Erythroblast (primary cell): ENCODE measurements around the gene SLFN12L.

ENCODE experiments used
- GATA1 ChIP-seq: IDR thresholded peaks from 2 replicates; pipeline ENCODE4 v1.6.1; 2011; ENCODE audit warnings: low read depth, mild to moderate bottlenecking, control low read depth, low read length, moderate library complexity
- POLR2A ChIP-seq: IDR thresholded peaks from 2 replicates; pipeline ENCODE4 v1.6.1; 2011; ENCODE audit warnings: mild to moderate bottlenecking, low read length

DNA sequence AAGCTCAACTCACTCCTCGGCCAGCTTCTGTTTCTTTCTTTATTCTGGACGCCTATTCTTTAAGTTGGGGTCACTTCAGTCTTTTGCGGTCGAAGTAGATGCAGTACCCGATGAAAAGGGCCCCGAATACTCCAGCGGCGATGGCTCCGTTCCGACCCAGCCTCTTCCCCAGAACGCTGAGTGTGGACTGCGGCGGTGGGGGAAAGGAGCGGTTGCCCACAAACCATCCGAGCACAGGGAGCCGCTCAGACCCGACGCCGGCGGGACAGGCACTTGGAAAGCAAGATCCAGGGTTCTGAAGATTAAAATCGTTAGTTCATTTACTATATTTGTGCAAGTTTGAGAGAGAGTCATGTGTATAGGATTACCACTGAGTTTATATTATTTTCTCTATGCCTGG is 22.5 kb downstream of the SLFN12L start:
- TF ChIP-seq POLR2A (no peak), GATA1 (no peak)
